Colonic mucosa (tissue), 4 donors: ENCODE results near the gene CCT7. TPM values are rescaled to one million over a fixed set of nuclear protein-coding genes. Genes with fewer than 3 reads are reported as not detected.

Source experiments
- DNase-seq: peaks from one replicate; pipeline ENCODE4 v3.0.0-alpha.2; 2020
- H3K27ac ChIP-seq: fragments of 200-600 bp; one replicate; pipeline ENCODE4 v1.8.0; 2021
- H3K27me3 ChIP-seq: fragments of 200-600 bp; one replicate; pipeline ENCODE4 v1.8.0; 2021
- H3K36me3 ChIP-seq: fragments of 200-600 bp; one replicate; pipeline ENCODE4 v1.8.0; 2021
- H3K4me1 ChIP-seq: fragments of 200-600 bp; one replicate; pipeline ENCODE4 v1.8.0; 2021; ENCODE audit warnings: mild to moderate bottlenecking
- H3K4me3 ChIP-seq: fragments of 200-600 bp; one replicate; pipeline ENCODE4 v1.8.0; 2021
- H3K9ac ChIP-seq, 2 donors: one replicate each; pipeline ENCODE4 v1.7.0; 2013; ENCODE audit warnings: control low read depth in 2 of 2, low read depth in 2 of 2, low read length in 2 of 2
- H3K9me3 ChIP-seq: fragments of 200-600 bp; one replicate; pipeline ENCODE4 v1.8.0; 2021
- intact Hi-C: fragments of 100-400 bp; cut with DNase I; formaldehyde crosslinking; loops from one replicate; pipeline ENCODE4 v1.14.1; 2022
- total RNA-seq, 2 donors: library from RNA; stranded (reverse); fragmentation: NEBNext Ultra II Directional in 1 of 2; extraction: Animal tissue kit (Norgen Biotek cat#: 25700) in 1 of 2; gene quantifications; one replicate each; pipeline ENCODE4 v1.2.1, GENCODE V29; 2021
- TF ChIP-seq, protein P1 (sequence below): fragments of 200-600 bp; IDR thresholded peaks from one replicate; pipeline ENCODE4 v1.8.0; 2022; ENCODE audit warnings: antibody characterized with exemption, mild to moderate bottlenecking
- donor health status: healthy.
- donor health status: DM: no; HTN: no; CAD: no.
- donor health status: DM: no; HTN: no; CAD: no.

CCT7 gene
- total RNA-seq, 2 donors from 2014 or later: 147 to 353 TPM

DNA sequence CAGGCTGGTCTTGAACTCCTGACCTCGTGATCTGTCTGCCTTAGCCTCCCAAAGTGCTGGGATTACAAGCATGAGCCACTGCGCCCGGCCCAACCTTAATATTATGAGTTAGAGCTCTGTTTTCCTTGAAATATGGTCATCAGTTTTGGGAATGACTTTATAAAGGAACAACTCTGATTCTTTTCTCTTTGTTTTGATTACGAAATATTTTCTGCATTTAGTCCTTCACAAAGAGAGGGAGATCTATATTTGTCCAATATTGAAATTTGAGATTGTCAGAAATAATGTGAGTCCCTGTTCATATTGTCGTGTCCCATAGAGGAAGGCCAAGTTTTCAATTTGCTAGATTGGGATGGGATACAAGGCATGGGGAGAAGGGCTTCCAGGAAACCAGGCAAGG is 16.9 kb upstream of the CCT7 start:
- Histone ChIP-seq H3K9ac (no peak overlapping the region), H3K27ac (no peak overlapping the region), H3K4me3 (no peak overlapping the region), H3K27me3 (no peaks in the 10 kb centered on the region), H3K36me3 (no peaks in the 10 kb centered on the region), H3K9me3 (no peaks in the 10 kb centered on the region), H3K4me1 (no peaks in the 10 kb centered on the region)
- TF ChIP-seq, protein P1, sequence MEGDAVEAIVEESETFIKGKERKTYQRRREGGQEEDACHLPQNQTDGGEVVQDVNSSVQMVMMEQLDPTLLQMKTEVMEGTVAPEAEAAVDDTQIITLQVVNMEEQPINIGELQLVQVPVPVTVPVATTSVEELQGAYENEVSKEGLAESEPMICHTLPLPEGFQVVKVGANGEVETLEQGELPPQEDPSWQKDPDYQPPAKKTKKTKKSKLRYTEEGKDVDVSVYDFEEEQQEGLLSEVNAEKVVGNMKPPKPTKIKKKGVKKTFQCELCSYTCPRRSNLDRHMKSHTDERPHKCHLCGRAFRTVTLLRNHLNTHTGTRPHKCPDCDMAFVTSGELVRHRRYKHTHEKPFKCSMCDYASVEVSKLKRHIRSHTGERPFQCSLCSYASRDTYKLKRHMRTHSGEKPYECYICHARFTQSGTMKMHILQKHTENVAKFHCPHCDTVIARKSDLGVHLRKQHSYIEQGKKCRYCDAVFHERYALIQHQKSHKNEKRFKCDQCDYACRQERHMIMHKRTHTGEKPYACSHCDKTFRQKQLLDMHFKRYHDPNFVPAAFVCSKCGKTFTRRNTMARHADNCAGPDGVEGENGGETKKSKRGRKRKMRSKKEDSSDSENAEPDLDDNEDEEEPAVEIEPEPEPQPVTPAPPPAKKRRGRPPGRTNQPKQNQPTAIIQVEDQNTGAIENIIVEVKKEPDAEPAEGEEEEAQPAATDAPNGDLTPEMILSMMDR: no peak
- intact Hi-C loops: no loop called here
- DNase-seq: no peak

DNA sequence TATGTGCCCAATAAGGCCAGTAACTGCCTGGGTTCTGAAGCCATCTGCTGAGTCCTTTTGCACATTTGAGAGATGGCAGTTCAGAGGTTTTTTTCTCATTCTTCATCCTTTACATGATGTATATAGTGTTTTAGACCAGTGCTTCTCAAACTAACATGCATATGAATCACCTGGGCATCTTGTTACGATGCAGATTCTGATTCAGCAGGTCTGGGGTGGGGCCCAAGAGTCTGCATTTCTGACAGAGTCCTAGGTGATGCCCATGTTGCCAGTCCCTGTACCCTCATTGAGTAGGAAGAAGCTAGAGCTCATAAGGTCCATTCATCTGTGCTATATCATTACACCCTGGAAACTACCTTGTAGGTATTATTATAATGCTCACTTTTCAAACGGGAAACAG is 16.3 kb upstream of the CCT7 start:
- intact Hi-C loops: no loop called here
- Histone ChIP-seq H3K9me3 (no peaks in the 10 kb centered on the region), H3K36me3 (no peaks in the 10 kb centered on the region), H3K27me3 (no peaks in the 10 kb centered on the region), H3K9ac (no peak overlapping the region), H3K4me3 (no peak overlapping the region), H3K4me1 (no peaks in the 10 kb centered on the region), H3K27ac (no peak overlapping the region)
- no peak for DNase-seq
- TF ChIP-seq, protein P1: no peak

DNA sequence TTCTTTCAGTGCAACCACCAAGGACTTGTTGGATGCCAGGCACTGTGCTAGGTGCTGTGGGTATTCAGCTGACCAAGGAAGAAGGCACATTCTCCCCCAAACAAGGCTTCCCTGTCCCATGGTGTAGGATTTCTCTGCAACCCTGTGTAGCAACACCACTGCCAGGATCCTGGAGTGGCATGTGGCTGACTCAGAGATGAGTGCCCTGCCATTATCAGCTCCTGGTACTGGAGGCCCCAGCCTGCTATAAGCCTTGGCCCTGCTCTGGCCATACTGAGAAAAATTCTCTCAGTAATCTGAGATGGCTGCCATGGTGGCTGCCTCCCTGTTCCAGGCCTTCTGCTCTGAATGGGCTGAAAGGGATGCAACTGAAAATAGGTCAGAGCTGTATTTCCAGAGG is 15.8 kb upstream of the CCT7 start:
- no peaks in the 10 kb centered on the region for H3K4me1 ChIP-seq
- H3K36me3 ChIP-seq: no peaks in the 10 kb centered on the region
- no peak overlapping the region for H3K4me3 ChIP-seq
- no peak overlapping the region for H3K9ac ChIP-seq
- no peaks in the 10 kb centered on the region for H3K27me3 ChIP-seq
- no peaks in the 10 kb centered on the region for H3K9me3 ChIP-seq
- no peak overlapping the region for H3K27ac ChIP-seq
- TF ChIP-seq, protein P1: no peak
- intact Hi-C loops: no loop called here
- DNase-seq: no peak

DNA sequence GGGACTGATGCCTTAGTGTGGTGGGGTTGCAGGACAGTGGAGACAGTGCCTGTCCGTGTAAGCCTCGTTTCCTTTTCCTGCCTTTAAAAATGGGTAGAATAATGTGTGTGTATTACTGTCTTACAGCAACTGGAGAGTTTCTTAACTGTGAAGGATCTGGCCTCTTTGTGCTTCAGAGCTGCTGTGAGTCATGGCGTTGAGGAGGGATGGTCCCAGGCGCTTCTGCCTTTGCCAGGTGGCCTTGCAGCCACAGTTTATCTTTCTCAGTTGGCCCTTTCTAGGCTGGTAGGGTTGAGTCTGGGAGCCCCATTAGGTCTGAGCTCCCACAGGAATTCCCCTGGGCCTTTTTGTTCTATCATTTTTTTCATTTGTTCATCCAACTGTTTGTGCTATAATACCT is 10.3 kb upstream of the CCT7 start:
- Histone ChIP-seq H3K27ac (no peak overlapping the region), H3K4me3 (no peak overlapping the region), H3K9ac (no peak overlapping the region), H3K36me3 (no peaks in the 10 kb centered on the region), H3K4me1 (no peaks in the 10 kb centered on the region), H3K27me3 (no peaks in the 10 kb centered on the region), H3K9me3 (no peaks in the 10 kb centered on the region)
- intact Hi-C loops: no loop called here
- TF ChIP-seq, protein P1: no peak
- DNase-seq: no peak

DNA sequence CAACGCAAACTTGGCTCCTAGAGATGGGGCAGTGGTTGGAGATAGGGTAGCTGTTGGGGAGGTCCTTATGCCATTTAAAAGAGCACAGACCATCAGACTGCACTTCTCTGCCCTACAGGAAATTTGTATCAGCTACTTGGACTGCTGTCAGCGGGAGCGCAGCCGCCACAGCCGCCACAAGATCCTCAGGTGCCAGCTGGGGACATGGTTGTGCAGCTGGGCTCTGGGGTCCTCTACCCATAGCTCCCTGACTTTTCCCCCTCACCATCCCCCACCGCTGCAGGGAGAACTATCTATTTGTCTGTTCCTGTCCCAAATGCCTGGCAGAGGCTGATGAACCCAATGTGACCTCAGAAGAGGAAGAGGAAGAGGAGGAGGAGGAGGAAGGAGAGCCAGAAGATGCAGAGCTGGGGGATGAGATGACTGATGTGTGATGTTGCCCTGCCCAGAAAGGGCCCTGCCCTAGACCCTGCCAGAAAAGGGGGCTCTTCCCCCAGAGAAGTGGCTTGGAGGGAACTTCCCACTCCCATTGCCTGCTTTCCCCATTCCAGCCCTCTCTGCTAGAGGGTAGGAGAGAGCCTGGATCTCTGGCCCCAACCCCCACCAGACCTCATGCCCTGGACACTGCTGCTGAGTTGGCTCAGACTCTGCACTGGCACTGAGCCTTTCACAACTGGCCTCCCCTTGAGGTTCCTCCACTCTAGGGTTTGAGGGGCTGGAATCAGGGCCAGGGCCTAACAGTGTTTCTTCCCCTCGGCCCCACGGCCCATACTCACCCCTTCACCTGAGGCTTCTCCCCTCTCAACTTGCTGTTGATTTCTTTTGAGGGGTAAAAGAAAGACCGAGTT is 8.4 kb upstream of the CCT7 start:
- H3K27ac ChIP-seq: no peak overlapping the region
- no peak overlapping the region for H3K4me3 ChIP-seq
- TF ChIP-seq, protein P1: no peak
- H3K9ac ChIP-seq: no peak overlapping the region
- no peaks in the 10 kb centered on the region for H3K4me1 ChIP-seq
- intact Hi-C loops: no loop called here
- no peaks in the 10 kb centered on the region for H3K36me3 ChIP-seq
- DNase-seq: no peak
- H3K9me3 ChIP-seq: no peaks in the 10 kb centered on the region
- no peaks in the 10 kb centered on the region for H3K27me3 ChIP-seq
